D341Med (cell line): ENCODE measurements around the gene PHF5A.
"Not testable (repeated sequence)": the region's sequence is repeated elsewhere in the genome, so short reads cannot be mapped to it uniquely, and the experiment has no call there.

ENCODE experiments used
- DNase-seq: peaks from one replicate; pipeline ENCODE4 v3.0.0; 2012; ENCODE audit warnings: low spot score

PHF5A gene

DNA sequence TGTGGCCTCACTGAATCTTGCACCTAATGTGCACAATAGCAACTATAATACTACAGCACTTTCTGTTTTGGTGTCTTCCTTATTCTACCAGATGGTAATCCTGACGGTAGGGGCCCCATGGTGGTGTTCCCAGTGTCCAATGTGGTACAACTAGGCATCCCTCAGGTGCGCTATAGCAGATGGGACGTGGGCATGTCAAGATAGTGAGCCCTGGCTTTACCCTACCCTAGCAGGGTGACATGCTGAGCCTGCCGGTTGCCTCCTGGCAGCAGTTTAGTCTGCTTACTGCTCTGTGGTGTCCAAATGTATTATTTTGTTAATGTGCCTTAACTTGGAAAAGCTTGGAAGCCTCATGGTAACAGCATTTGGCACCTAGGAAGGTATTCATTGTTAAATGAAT lies 19.6 kb upstream of the PHF5A start:
- DNase-seq, result no peak

GRCh38 chr22:41487037-41487935 lies 18.8 kb upstream of the PHF5A start:
- no peak for DNase-seq

- no peak for DNase-seq
Observed at GRCh38 chr22:41485033-41485432, 16.5 kb upstream of the PHF5A start.

DNA sequence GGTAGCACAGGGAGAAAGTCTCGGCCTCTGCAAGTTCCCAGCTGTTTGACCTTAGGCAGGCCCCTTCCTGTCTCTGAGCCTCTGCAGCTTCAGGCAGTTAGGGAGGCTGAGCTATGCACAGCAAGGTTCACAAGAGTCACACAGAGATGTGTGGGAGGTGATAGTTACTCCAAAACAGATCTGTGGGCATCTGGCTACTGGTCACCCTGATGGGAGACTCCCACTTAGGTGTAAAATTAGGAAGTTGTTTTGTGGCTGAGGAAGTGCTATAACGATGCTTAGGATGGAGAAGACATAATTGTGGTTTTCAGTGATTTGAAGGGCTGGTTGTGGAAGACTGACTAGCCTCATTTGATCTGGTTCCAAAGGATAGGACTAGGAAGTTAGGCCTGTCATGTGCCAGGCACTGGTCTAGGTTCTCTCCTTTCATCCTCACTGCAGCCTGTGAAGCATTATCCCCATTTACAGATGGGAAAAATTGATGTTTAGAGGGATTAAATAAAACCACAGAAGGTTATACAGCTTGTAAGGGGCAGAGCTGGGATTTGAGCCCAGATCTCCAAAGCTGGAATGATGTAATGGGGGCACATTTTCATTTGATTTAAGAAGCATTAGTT lies 13.9 kb upstream of the PHF5A start:
- no peak for DNase-seq

- DNase-seq, result no peak
Observed at GRCh38 chr22:41481925-41482318, 13.4 kb upstream of the PHF5A start.

DNA sequence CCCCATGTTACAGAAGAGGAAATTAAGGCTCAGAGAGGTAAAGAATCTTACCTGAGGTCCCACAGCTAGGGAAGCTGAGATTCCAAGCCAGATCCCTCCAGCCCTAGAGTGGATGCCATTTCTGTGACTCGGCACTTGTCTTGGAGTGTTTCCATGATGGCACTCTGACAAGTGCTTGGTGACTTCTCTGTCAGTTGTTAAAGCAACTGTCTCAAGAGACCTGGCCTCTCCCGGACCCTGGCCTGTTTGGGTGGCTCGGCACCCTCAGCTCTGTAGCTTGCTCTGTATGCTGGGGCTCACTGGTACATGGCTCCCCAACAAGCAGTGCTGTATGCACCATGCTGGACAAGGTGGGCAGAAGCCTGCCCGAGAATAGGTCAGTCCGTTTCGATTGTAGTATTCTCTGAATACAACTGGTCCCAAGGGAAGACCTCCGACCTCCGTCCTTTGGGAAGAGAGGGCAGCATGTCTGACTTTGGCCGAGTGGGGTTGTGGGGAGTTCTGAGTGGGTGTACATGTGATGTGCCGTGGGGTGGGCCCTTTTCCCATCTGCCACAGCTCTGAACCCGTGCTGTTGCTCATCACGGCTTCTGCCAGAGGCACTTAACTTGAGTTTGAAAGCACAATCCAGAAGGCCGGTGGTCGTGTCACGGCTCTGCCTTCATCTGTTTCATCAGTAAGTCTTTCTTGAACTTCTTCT lies 12.8 kb upstream of the PHF5A start:
- DNase-seq, result no peak

DNA sequence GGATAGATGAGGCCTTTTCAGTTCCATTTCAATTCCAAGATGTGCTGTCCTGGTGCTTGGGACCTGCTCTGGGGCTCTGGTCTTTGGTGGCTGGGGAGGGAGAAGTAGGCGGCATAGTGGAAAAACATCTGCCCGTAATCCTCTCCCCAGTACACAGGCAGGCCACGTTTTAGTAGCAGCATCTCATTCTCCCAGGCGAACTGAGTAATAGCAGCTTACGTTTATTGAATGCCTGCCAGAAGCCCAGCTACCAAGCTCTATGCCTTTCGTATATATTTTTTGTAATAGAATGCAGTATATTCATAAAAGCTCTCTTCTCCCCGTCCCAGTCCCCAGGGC lies 11.9 kb upstream of the PHF5A start:
- peak; percentile 60 for DNase-seq

GRCh38 chr22:41479671-41480396 lies 11.3 kb upstream of the PHF5A start:
- no peak for DNase-seq

DNA sequence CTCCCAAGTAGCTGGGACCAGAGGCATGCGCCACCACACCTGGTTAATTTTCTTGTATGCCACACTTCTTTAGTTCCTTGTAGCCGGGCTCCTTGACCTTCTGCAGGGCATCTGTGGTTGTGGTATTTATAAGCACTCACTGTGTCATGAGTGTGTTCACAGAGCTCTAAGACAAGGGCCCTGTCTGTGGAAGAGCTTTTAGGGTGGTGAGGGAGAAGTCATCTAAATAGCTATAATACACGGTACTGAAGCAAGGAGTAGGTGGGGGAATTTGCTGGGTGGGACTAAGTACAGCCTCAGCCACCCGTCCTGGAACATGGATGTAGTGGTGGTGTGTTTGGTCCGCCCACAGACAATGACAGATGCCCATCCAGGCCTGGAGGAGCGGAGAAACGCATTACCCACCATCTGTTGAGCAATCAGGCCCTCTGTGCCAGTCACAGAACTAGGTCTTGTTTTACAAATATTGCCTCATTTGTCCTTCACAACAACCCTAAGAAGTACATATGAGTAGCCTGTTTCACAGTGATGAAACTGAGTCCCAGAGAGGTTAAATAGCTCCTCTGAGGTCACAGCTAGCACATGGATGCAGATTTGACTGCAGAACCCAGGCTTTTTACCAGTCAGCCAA lies 10.5 kb upstream of the PHF5A start:
- peak; percentile 68 for DNase-seq

GRCh38 chr22:41478473-41478872 lies 10.0 kb upstream of the PHF5A start:
- no peak for DNase-seq

DNA sequence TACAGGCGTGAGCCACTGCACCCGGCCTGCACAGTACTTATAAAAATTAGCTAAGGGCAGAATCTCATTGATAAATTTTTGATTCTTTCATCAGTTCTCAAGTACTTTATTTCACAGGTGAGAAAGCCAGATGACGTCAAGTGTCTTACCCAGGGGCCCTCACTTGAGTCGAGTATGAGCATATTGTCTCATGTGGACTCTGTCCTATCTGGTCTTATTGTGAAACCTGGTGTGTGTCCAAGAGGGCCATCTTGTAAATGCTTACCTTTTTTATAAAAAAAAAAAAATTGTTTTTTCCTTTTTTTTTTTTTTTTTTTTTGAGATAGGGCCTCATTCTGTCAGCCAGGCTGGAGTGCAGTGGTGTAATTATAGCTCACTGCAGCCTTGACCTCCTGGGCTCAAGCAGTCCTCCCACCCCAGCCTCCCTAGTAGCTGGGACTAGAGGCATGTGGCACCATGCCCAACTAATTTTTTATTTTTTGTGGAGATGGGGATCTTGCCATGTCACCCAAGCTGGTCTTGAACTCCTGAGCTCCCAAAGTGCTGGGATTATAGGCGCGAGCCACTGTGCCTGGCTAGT lies 6.5 kb upstream of the PHF5A start:
- DNase-seq, result no peak

GRCh38 chr22:41471568-41471967 lies 3.1 kb upstream of the PHF5A start:
- no peak for DNase-seq

GRCh38 chr22:41470886-41471285 lies 2.4 kb upstream of the PHF5A start:
- DNase-seq, result no peak

GRCh38 chr22:41469218-41469851 lies 843 bp upstream of the PHF5A start:
- DNase-seq, result no peak

DNA sequence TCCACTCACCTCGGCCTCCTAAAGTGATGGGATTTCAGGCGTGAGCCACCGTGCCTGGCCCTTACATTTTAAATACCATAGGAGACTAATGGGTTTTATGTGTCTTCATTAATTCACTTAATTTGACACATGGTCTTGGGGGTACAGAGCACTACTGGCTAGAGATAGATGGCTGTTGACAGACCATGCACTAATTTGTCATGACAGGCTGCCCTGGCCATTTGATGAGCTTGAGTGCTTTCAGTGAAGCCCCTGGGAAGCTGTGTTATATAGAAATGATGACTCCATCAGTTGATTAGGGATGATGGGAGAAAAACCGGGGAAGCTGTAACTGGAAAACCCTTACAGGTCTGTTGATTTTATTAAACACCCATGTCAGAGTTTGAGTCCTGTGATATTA lies 6.6 kb downstream of the PHF5A start:
- DNase-seq, result no peak

GRCh38 chr22:41460071-41460470 lies 8.4 kb downstream of the PHF5A start:
- not testable (repeated sequence) for DNase-seq

GRCh38 chr22:41459431-41459830 lies 9.1 kb downstream of the PHF5A start:
- DNase-seq, result no peak

GRCh38 chr22:41458161-41458728 lies 10.2 kb downstream of the PHF5A start:
- no peak for DNase-seq

GRCh38 chr22:41448189-41448808 lies 20.2 kb downstream of the PHF5A start:
- peak; percentile 91 for DNase-seq
